Stimulated activated CD4-positive, alpha-beta T cell treated with anti-CD3 and anti-CD28 coated beads, Interleukin-15, amount 100 ng/mL, for 24 hours (primary cell): Measurements from ENCODE around the gene ARHGAP42.

Experiments used
- DNase-seq: peaks from one replicate; pipeline ENCODE4 v3.0.0-alpha.2; 2020

ARHGAP42 gene

GRCh38 chr11:100761841-100762240, 74.8 kb downstream of the ARHGAP42 start:
- no peak for DNase-seq

- DNase-seq: no peak
Observed at GRCh38 chr11:100766764-100767163, 79.7 kb downstream of the ARHGAP42 start.

- DNase-seq: no peak
Observed at GRCh38 chr11:100769165-100769564, 82.1 kb downstream of the ARHGAP42 start.

- DNase-seq: no peak
Observed at GRCh38 chr11:100769617-100770016, 82.5 kb downstream of the ARHGAP42 start.

GRCh38 chr11:100774132-100774531, 87.0 kb downstream of the ARHGAP42 start:
- no peak for DNase-seq

GRCh38 chr11:100774859-100775258, 87.8 kb downstream of the ARHGAP42 start:
- no peak for DNase-seq

GRCh38 chr11:100776212-100776896, 89.3 kb downstream of the ARHGAP42 start:
- no peak for DNase-seq

GRCh38 chr11:100777103-100777502, 90.0 kb downstream of the ARHGAP42 start:
- DNase-seq: no peak

GRCh38 chr11:100777736-100778135, 90.6 kb downstream of the ARHGAP42 start:
- DNase-seq: no peak

GRCh38 chr11:100778166-100778785, 91.2 kb downstream of the ARHGAP42 start:
- no peak for DNase-seq

GRCh38 chr11:100780470-100780869, 93.4 kb downstream of the ARHGAP42 start:
- DNase-seq: no peak

GRCh38 chr11:100785148-100785983, 98.3 kb downstream of the ARHGAP42 start:
- DNase-seq: no peak

- DNase-seq: no peak
Observed at GRCh38 chr11:100788561-100789295, 101.6 kb downstream of the ARHGAP42 start.

GRCh38 chr11:100789500-100789899, 102.4 kb downstream of the ARHGAP42 start:
- no peak for DNase-seq

GRCh38 chr11:100790073-100790472, 103.0 kb downstream of the ARHGAP42 start:
- no peak for DNase-seq

- no peak for DNase-seq
Observed at GRCh38 chr11:100791103-100791502, 104.0 kb downstream of the ARHGAP42 start.

- no peak for DNase-seq
Observed at GRCh38 chr11:100791860-100792259, 104.8 kb downstream of the ARHGAP42 start.

- DNase-seq: no peak
Observed at GRCh38 chr11:100793525-100793924, 106.4 kb downstream of the ARHGAP42 start.

- DNase-seq: no peak
Observed at GRCh38 chr11:100794446-100794845, 107.4 kb downstream of the ARHGAP42 start.

- no peak for DNase-seq
Observed at GRCh38 chr11:100799445-100799844, 112.4 kb downstream of the ARHGAP42 start.

GRCh38 chr11:100800202-100800601, 113.1 kb downstream of the ARHGAP42 start:
- DNase-seq: no peak

GRCh38 chr11:100801225-100801999, 114.3 kb downstream of the ARHGAP42 start:
- DNase-seq: no peak
